OCI-LY7 (cell line): ENCODE measurements around the gene DROSHA. TPM values are rescaled to one million over a fixed set of nuclear protein-coding genes. Genes with fewer than 3 reads are reported as not detected.
"Not testable (repeated sequence)": the region's sequence is repeated elsewhere in the genome, so short reads cannot be mapped to it uniquely, and the experiment has no call there.

Experiments
- BruUV-seq: library from RNA; stranded (reverse); fragments of 400-500 nt; replicated peaks from 2 replicates; lab custom pipeline; 2021; lab: Mats Ljungman, UMichigan
- CTCF ChIA-PET: fragments of 300-600 bp; sonication (Branson Sonifier 250); formaldehyde crosslinking; loops from one replicate; lab custom pipeline; 2022; ENCODE audit warnings: antibody characterized with exemption; ENCODE audit not compliant: unreplicated experiment; lab: Charles Lee
- POLR2A ChIA-PET: fragments of 300-600 bp; sonication (Branson Sonifier 250); formaldehyde crosslinking; loops from one replicate; lab custom pipeline; 2022; ENCODE audit warnings: antibody characterized with exemption; lab: Charles Lee
- DNase-seq: peaks from one replicate; pipeline ENCODE4 v3.0.0-alpha.2; 2015; ENCODE audit warnings: low spot score
- H2AFZ ChIP-seq: fragments of 200-600 bp; sonication (generic), shearing (Covaris generic); 2 replicates; pipeline ENCODE4 v1.6.1; 2014; ENCODE audit warnings: mild to moderate bottlenecking, antibody characterized with exemption, low read length, moderate library complexity
- H3K27ac ChIP-seq: fragments of 200-600 bp; sonication (generic); 2 replicates; pipeline ENCODE4 v1.5.1; 2014; ENCODE audit warnings: mixed run types, low read depth, mild to moderate bottlenecking, moderate library complexity, low read length, inconsistent platforms; ENCODE audit not compliant: poor library complexity, severe bottlenecking
- H3K36me3 ChIP-seq: fragments of 200-600 bp; sonication (generic); 2 replicates; pipeline ENCODE4 v1.6.1; 2014; ENCODE audit warnings: mild to moderate bottlenecking, antibody characterized with exemption, low read length, moderate library complexity, mixed read lengths; ENCODE audit not compliant: insufficient read depth
- H3K4me1 ChIP-seq: fragments of 200-600 bp; sonication (generic); 2 replicates; pipeline ENCODE4 v1.5.1; 2014; ENCODE audit warnings: mild to moderate bottlenecking, low read length; ENCODE audit not compliant: insufficient read depth, poor library complexity, severe bottlenecking
- H3K4me2 ChIP-seq: fragments of 200-600 bp; sonication (generic); 2 replicates; pipeline ENCODE4 v1.6.1; 2014; ENCODE audit warnings: mild to moderate bottlenecking, low read length
- H3K4me3 ChIP-seq: fragments of 200-600 bp; sonication (generic); 2 replicates; pipeline ENCODE4 v1.5.1; 2014; ENCODE audit warnings: mild to moderate bottlenecking, low read depth, low read length; ENCODE audit not compliant: poor library complexity, severe bottlenecking
- H3K79me2 ChIP-seq: fragments of 200-600 bp; sonication (generic); 2 replicates; pipeline ENCODE4 v1.6.1; 2016; ENCODE audit warnings: low read depth, mild to moderate bottlenecking, low read length, moderate library complexity, mixed read lengths; ENCODE audit not compliant: insufficient read depth
- H3K9me2 ChIP-seq: fragments of 200-600 bp; sonication (generic); 2 replicates; pipeline ENCODE4 v1.6.1; 2016; ENCODE audit warnings: mild to moderate bottlenecking, low read length, mixed read lengths; ENCODE audit not compliant: insufficient read depth
- H3K9me3 ChIP-seq: fragments of 200-600 bp; sonication (generic); 2 replicates; pipeline ENCODE4 v1.6.1; 2014; ENCODE audit warnings: mild to moderate bottlenecking, mixed run types, low read length, mixed read lengths
- H4K20me1 ChIP-seq: fragments of 200-600 bp; sonication (generic); 2 replicates; pipeline ENCODE4 v1.6.1; 2014; ENCODE audit warnings: mild to moderate bottlenecking, antibody characterized with exemption, low read length, moderate library complexity, mixed read lengths; ENCODE audit not compliant: insufficient read depth
- CTCF ChIP-seq: fragments of 200-600 bp; sonication (generic); conservative IDR thresholded peaks from 2 replicates; pipeline ENCODE4 v1.5.1; 2014; ENCODE audit warnings: mild to moderate bottlenecking, antibody characterized with exemption, low read length, moderate library complexity, mixed read lengths
- EZH2phosphoT487 ChIP-seq: fragments of 200-600 bp; sonication (generic); IDR thresholded peaks from 2 replicates; pipeline ENCODE4 v1.6.1; 2018; ENCODE audit warnings: low read depth, borderline replicate concordance, mild to moderate bottlenecking, mixed run types, antibody characterized with exemption, low read length, moderate library complexity, mixed read lengths
- intact Hi-C: fragments of 100-400 bp; cut with micrococcal nuclease; formaldehyde crosslinking; loops from one replicate; pipeline ENCODE4 v1.10.0; 2022; ENCODE audit not compliant: unreplicated experiment
- total RNA-seq, 2 experiments: library from RNA; depleted of rRNA in 1 of 2; stranded (reverse); fragments of >200 nt in 1 of 2; shearing (Covaris generic) in 1 of 2; gene quantifications; 2 replicates each; pipeline ENCODE4 v1.2.3, GENCODE V29; 2014 to 2022

The DROSHA gene
- total RNA-seq, 2 experiments from 2014 or later: 56.3 to 92.8 TPM

- Histone ChIP-seq H3K9me3 (no peaks in the 10 kb centered on the region), H3K27ac (no peak overlapping the region), H3K4me2 (no peak overlapping the region), H4K20me1 (no peaks in the 10 kb centered on the region), H3K4me1 (no peaks in the 10 kb centered on the region), H3K79me2 (no peaks in the 10 kb centered on the region), H3K9me2 (no peaks in the 10 kb centered on the region), H2AFZ (no peak overlapping the region), H3K36me3 (no peaks in the 10 kb centered on the region), H3K4me3 (no peak overlapping the region)
- no peak for TF ChIP-seq CTCF
- TF ChIP-seq EZH2phosphoT487: no peak
- ChIA-PET CTCF (no interaction called here), POLR2A (no interaction called here)
- DNase-seq: no peak
- BruUV-seq: no TSS peak
- intact Hi-C loops: no loop called here
Measured at GRCh38 chr5:31362529-31362900, 169.4 kb downstream of the DROSHA start.

GRCh38 chr5:31361704-31362528, 170.0 kb downstream of the DROSHA start:
- BruUV-seq, H3K9me2 ChIP-seq, H3K36me3 ChIP-seq, CTCF ChIA-PET, H3K79me2 ChIP-seq, H3K4me2 ChIP-seq, DNase-seq, H2AFZ ChIP-seq, H3K4me3 ChIP-seq, H3K9me3 ChIP-seq, H3K4me1 ChIP-seq, intact Hi-C loops, H4K20me1 ChIP-seq, H3K27ac ChIP-seq, POLR2A ChIA-PET: not testable (repeated sequence)

- no peak overlapping the region for H2AFZ ChIP-seq
- BruUV-seq: no TSS peak
- TF ChIP-seq EZH2phosphoT487 (no peak), CTCF (no peak)
- no peak for DNase-seq
- POLR2A ChIA-PET: no interaction called here
- CTCF ChIA-PET: no interaction called here
- no peaks in the 10 kb centered on the region for H3K4me1 ChIP-seq
- intact Hi-C loops: no loop called here
- no peaks in the 10 kb centered on the region for H3K36me3 ChIP-seq
- no peaks in the 10 kb centered on the region for H4K20me1 ChIP-seq
- H3K9me3 ChIP-seq: no peaks in the 10 kb centered on the region
- no peak overlapping the region for H3K4me2 ChIP-seq
- H3K27ac ChIP-seq: no peak overlapping the region
- H3K4me3 ChIP-seq: no peak overlapping the region
- no peaks in the 10 kb centered on the region for H3K79me2 ChIP-seq
- no peaks in the 10 kb centered on the region for H3K9me2 ChIP-seq
Measured at GRCh38 chr5:31361234-31361633, 170.7 kb downstream of the DROSHA start.
